Activated T-helper 2 cell treated with anti-CD3 and anti-CD28 coated beads, Interferon-gamma antibody, Interleukin-2, Interleukin-4, amounts not matched to agents 10 μg/mL and 5 μg/mL and 100 μg/mL, durations not matched to agents 14 hours and 24 hours and 36 hours (primary cell): ENCODE data around the gene EBF4. TPM values are rescaled to one million over a fixed set of nuclear protein-coding genes. Genes with fewer than 3 reads are reported as not detected.

Source experiments
- DNase-seq: peaks from one replicate; pipeline ENCODE4 v3.0.0; 2021; ENCODE audit warnings: low spot score
- H3K27ac Mint-ChIP-seq: one replicate; pipeline ENCODE4 v1.8.0; 2021; ENCODE audit warnings: mixed read lengths
- H3K27me3 Mint-ChIP-seq: one replicate; pipeline ENCODE4 v1.8.0; 2021; ENCODE audit warnings: low read depth, mixed read lengths
- H3K36me3 Mint-ChIP-seq: one replicate; pipeline ENCODE4 v1.8.0; 2021; ENCODE audit warnings: low read depth, mixed read lengths
- H3K4me1 Mint-ChIP-seq: one replicate; pipeline ENCODE4 v1.8.0; 2021; ENCODE audit warnings: low read depth, mixed read lengths
- H3K4me3 Mint-ChIP-seq: one replicate; pipeline ENCODE4 v1.8.0; 2021; ENCODE audit warnings: low read depth, mild to moderate bottlenecking, moderate library complexity, mixed read lengths
- H3K9me3 Mint-ChIP-seq: one replicate; pipeline ENCODE4 v1.8.0; 2021; ENCODE audit warnings: mixed read lengths
- intact Hi-C: fragments of 100-400 bp; cut with micrococcal nuclease; formaldehyde crosslinking; loops from one replicate; pipeline ENCODE4 v1.15.1; 2023
- total RNA-seq: library from RNA; stranded (reverse); gene quantifications from 2 replicates; pipeline ENCODE4 v1.2.3, GENCODE V29; 2022

The EBF4 gene, protein sequence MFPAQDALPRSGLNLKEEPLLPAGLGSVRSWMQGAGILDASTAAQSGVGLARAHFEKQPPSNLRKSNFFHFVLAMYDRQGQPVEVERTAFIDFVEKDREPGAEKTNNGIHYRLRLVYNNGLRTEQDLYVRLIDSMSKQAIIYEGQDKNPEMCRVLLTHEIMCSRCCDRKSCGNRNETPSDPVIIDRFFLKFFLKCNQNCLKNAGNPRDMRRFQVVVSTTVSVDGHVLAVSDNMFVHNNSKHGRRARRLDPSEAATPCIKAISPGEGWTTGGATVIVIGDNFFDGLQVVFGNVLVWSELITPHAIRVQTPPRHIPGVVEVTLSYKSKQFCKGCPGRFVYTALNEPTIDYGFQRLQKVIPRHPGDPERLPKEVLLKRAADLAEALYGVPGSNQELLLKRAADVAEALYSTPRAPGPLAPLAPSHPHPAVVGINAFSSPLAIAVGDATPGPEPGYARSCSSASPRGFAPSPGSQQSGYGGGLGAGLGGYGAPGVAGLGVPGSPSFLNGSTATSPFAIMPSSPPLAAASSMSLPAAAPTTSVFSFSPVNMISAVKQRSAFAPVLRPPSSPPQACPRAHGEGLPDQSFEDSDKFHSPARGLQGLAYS
- 6.0 and 10.5 TPM in 2 replicates for total RNA-seq

DNA sequence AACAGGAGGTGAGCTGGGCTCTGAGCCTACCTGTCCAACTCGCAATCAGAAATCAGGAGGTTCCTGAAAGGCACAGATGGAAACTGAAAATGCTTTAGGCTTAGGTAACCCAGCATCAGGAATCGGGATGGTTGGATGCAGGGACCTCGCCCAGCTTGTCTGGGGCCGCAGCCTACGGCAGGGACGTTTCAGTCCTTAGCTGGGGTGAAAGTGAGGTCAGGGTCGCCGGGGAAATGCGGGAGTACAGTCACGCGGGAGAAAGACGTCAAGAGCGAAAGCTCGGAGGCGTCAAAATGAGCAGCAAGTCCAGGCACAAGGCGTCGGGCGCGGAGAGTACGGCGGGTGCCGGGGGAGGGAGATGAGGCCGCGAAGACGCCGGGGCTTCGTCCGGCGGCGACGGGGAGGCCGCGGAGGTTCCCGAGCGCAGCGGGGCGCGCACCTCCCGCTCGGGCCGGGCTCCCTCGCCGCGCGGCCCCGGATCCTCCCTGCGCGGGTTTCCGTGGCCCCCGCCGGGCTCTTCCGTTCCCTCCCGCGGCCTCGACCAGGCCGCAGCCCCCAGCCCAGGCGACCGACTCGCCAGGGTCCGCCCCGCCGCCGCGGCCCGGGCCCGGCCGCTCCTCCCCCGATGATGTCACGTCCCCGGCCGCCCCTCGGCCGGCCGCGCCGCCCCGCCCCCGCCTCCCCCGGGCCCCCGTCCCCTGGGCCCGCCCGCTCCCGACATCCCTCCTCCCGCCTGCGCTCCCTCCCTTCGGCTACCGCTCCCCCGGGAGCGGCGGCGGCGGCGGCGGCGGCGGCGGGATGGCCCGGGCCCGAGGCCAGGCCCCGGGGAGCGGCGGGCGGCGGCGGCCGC is at the start of gene EBF4:
Gene EBF4, plus strand, starts transcription at position 745 of the 850 bp plus-strand sequence. CDS start 866 bp downstream, outside the sequence.
- Mint-ChIP-seq H3K36me3 (peaks cover 9% of the 10 kb centered on the region), H3K9me3 (no peaks in the 10 kb centered on the region), H3K27me3 (peaks cover 54% of the 10 kb centered on the region), H3K27ac (peak within 1 kb of the TSS; percentile 65), H3K4me3 (peak within 1 kb of the TSS; percentile 91), H3K4me1 (peaks cover 29% of the 10 kb centered on the region)
- intact Hi-C loops, result no loop called here
- no peak for DNase-seq

DNA sequence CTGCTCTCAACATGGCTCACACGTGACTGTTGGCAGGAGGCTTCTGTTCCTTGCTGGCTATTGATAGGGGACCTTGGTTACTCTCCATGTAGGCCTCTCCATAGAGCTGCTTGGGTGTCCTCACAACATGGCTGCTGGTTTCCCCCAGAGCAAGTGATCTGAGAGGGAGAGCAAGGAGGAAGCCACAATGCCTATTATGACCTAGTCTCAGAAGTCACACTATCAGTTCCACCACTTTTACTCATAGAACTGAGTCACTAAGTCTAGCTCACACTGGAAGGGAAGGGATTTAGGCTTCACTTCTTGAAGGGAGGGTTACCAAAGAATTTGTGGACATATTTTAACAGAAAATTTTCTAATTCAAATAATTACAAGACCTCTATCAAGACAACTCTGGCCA is 48.9 kb upstream of the EBF4 start:
- no peak overlapping the region for H3K4me3 Mint-ChIP-seq
- no peaks in the 10 kb centered on the region for H3K4me1 Mint-ChIP-seq
- no peak for DNase-seq
- H3K36me3 Mint-ChIP-seq, result peaks cover 7% of the 10 kb centered on the region
- no peaks in the 10 kb centered on the region for H3K9me3 Mint-ChIP-seq
- H3K27ac Mint-ChIP-seq, result no peak overlapping the region
- intact Hi-C loops, result no loop called here
- no peaks in the 10 kb centered on the region for H3K27me3 Mint-ChIP-seq

DNA sequence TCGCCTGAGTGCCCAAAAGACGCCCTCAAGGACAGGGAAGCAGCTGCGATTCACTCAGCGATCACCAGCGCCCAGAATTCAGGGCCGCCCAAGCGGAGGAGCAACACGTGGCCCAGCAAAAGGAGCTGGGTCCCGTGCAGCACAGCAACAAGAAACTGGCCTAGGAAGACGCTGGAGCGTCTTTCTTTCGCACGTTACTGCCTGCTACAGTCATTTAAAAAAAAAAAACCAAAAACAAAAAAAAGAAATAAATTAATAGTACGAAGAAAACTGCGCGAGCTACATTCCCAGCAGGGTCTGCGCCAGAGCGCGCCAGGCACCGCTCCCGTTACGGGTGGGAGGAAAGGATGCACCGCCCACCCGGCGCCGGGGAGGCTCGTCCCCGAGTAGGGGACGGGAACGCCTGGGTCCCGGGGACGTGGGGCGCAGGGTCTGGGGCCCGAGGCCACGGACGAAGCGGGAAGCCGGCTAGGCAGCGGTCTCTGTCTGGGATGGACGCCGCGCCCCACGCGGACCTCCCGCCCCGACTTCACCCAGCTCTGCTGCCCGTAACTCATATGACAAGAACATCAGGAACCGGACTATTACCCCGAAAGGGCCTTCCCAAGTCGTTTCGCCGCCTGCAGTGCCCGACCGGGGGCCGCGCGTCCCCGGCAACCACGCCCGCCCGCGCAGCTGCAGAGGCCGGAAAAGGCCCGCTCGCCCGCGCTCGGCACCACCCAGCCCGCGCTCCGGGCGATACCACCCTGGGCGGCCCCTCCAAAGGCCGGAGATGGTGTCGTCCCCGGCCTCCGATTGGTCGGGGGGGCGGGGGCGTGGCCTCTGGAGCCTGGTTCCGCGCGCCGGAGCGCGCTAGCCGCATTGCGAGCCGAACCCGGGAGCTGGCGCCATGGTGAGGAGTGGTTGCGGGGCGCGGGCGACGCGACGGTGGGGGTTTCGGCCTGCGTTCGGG is 40.5 kb upstream of the EBF4 start, which contains the start of gene NOP56:
Gene NOP56, plus strand, starts transcription at position 861 of the 952 bp plus-strand sequence. Its CDS starts 29 bp downstream, at position 890.
- Mint-ChIP-seq H3K36me3 (peaks cover 49% of the 10 kb centered on the region), H3K9me3 (no peaks in the 10 kb centered on the region), H3K27me3 (no peaks in the 10 kb centered on the region), H3K4me3 (peak within 1 kb of the TSS; percentile 89), H3K27ac (peak within 1 kb of the TSS; percentile 87), H3K4me1 (peaks cover 30% of the 10 kb centered on the region)
- intact Hi-C loops, result loop anchor here (1.0 to 5.0 kb wide), 3 partner anchors 12 to 180 kb away; partner anchors contain the start of genes IDH3B and SNRPB
- DNase-seq, result peak; percentile 92

DNA sequence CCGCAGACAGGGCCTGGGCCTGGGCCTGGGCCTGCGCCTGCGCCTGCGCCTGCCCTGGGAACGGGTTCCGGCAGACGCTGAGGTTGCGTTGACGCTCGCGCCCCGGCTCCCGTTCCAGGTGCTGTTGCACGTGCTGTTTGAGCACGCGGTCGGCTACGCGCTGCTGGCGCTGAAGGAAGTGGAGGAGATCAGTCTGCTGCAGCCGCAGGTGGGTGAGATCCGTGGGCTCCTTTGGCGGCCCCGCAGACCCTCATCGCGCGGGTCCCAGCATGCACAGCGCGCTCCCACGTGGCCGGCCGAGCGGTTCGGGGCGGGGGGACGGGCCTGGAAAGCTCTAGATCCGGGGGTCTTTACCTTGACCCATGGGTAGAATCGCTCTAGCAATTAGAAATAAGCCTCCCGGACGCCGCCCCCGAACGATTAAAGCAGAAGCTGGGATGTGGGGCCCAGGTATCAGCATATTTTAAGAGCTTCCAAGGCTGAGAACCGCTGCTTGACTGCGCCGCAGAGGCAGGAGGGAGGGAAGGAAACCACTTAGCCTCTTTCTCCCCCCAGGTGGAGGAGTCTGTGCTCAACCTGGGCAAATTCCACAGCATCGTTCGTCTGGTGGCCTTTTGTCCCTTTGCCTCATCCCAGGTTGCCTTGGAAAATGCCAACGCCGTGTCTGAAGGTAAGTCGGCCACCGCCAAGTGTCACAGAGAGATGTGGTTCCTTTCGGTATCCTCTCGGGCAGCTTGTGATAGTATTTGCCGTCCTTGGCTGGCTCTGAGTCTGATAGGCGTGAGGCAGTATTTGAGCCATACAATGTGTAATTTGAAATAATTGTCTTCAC is 39.6 kb upstream of the EBF4 start:
- no peak for DNase-seq
- intact Hi-C loops, result loop anchor here (1.0 to 5.0 kb wide), 3 partner anchors 11 to 181 kb away; partner anchors contain the start of genes IDH3B and SNRPB
- no peaks in the 10 kb centered on the region for H3K9me3 Mint-ChIP-seq
- peak overlapping the region; percentile 83 for H3K4me3 Mint-ChIP-seq
- no peaks in the 10 kb centered on the region for H3K27me3 Mint-ChIP-seq
- H3K36me3 Mint-ChIP-seq, result peaks cover 58% of the 10 kb centered on the region
- H3K27ac Mint-ChIP-seq, result peak overlapping the region; percentile 81
- peaks cover 31% of the 10 kb centered on the region for H3K4me1 Mint-ChIP-seq

DNA sequence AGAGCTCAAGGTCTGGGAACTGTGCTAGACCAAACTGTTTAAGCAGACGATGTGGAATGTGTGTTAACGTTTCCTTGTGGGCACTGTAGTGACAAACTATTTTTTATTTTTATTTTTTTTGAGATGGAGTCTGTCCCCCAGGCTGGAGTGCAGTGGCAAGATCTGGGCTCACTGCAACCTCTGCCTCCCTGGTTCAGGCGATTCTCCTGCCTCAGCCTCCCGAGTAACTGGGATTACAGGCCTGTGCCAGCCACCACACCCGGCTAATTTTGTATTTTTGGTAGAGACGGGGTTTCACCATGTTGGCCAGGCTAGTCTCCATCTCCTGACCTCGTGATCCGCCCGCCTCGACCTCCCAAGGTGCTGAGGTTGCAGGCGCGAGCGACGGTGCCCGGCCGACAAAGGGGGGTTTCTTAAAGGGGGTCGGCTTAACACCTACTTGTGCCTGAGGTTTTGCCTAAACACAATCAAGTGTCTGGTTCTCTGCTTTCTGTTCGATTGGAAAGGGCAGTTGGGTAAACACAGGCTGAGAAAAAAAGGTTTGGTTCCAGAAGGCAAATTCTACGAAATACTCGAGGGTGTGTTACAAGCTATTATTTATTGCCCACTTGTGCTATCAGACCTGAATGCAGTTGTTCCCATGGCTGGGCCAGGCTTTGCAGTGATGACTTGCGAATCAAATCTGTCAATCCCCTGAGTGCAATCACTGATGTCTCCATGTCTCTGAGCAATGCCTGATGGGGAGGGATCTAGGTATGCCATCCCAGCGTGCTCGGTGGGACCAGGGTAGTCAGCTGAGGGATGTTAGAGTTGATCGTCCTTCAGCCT is 38.8 kb upstream of the EBF4 start:
- Mint-ChIP-seq H3K9me3 (no peaks in the 10 kb centered on the region), H3K27me3 (no peaks in the 10 kb centered on the region), H3K4me3 (peak overlapping the region; percentile 83), H3K4me1 (peaks cover 31% of the 10 kb centered on the region), H3K27ac (peak overlapping the region; percentile 65), H3K36me3 (peaks cover 66% of the 10 kb centered on the region)
- intact Hi-C loops, result loop anchor here (5.0 kb wide), 2 partner anchors 131 to 181 kb away; partner anchors contain the start of gene SNRPB
- no peak for DNase-seq

DNA sequence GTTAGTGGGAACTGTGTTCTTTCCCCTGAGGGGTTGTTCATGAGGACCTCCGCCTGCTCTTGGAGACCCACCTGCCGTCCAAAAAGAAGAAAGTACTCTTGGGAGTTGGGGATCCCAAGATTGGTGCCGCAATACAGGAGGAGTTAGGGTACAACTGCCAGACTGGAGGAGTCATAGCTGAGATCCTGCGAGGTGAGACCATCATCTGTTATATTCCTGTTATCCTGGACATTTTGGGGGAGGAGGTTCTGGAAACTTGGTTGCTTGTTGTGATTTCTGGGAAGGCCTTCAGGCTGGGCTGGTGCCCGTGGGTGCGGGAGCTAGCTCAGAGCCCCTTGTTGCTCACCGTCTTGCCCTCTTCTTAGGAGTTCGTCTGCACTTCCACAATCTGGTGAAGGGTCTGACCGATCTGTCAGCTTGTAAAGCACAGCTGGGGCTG is 38.2 kb upstream of the EBF4 start:
- H3K4me1 Mint-ChIP-seq, result peaks cover 30% of the 10 kb centered on the region
- intact Hi-C loops, result loop anchor here (5.0 kb wide), 2 partner anchors 132 to 182 kb away; partner anchors contain the start of gene SNRPB
- peaks cover 72% of the 10 kb centered on the region for H3K36me3 Mint-ChIP-seq
- H3K27ac Mint-ChIP-seq, result peak overlapping the region; percentile 65
- H3K9me3 Mint-ChIP-seq, result no peaks in the 10 kb centered on the region
- peak overlapping the region; percentile 83 for H3K4me3 Mint-ChIP-seq
- H3K27me3 Mint-ChIP-seq, result no peaks in the 10 kb centered on the region
- DNase-seq, result no peak

DNA sequence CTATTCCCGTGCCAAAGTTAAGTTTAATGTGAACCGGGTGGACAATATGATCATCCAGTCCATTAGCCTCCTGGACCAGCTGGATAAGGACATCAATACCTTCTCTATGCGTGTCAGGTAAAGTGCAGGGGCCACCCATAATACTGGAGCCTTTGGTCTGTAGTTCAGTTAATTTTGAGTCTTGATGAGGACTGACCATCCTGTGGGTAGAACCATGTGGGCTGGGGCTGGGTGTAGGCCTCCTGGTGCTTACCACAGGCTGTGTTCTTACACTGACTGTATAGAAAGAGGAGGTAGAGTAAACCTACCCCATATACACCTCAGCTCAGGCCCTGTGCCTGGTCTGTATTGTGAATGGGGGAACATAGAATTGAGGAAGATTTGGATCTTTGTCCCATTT is 37.7 kb upstream of the EBF4 start:
- no peaks in the 10 kb centered on the region for H3K9me3 Mint-ChIP-seq
- peaks cover 77% of the 10 kb centered on the region for H3K36me3 Mint-ChIP-seq
- DNase-seq, result no peak
- intact Hi-C loops, result loop anchor here (5.0 kb wide), 2 partner anchors 133 to 183 kb away; partner anchors contain the start of gene SNRPB
- peaks cover 27% of the 10 kb centered on the region for H3K4me1 Mint-ChIP-seq
- no peaks in the 10 kb centered on the region for H3K27me3 Mint-ChIP-seq
- peak overlapping the region; percentile 65 for H3K27ac Mint-ChIP-seq
- H3K4me3 Mint-ChIP-seq, result peak overlapping the region; percentile 83

DNA sequence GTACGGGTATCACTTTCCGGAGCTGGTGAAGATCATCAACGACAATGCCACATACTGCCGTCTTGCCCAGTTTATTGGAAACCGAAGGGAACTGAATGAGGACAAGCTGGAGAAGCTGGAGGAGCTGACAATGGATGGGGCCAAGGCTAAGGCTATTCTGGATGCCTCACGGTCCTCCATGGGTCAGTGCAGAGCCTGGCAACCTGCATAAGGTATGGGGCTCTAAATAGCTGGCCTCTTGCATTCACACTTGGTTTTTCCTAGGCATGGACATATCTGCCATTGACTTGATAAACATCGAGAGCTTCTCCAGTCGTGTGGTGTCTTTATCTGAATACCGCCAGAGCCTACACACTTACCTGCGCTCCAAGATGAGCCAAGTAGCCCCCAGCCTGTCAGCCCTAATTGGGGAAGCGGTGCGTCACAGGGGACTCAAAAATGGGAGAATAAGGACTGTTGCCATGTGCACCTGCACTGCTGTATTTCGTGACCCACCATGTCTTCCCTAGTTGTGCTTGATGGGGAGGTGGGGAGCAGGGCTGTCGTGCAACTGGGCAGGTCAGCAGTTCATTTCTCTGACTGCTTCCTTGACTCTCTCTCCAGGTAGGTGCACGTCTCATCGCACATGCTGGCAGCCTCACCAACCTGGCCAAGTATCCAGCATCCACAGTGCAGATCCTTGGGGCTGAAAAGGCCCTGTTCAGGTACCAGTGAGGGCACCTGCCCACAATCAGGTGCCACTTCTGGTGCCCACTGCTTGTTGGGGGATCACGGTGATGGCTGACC is 37.1 kb upstream of the EBF4 start:
- no peak for DNase-seq
- intact Hi-C loops, result no loop called here
- H3K4me3 Mint-ChIP-seq, result peak overlapping the region; percentile 83
- no peaks in the 10 kb centered on the region for H3K9me3 Mint-ChIP-seq
- H3K4me1 Mint-ChIP-seq, result peaks cover 22% of the 10 kb centered on the region
- no peaks in the 10 kb centered on the region for H3K27me3 Mint-ChIP-seq
- peak overlapping the region; percentile 65 for H3K27ac Mint-ChIP-seq
- H3K36me3 Mint-ChIP-seq, result peaks cover 80% of the 10 kb centered on the region

DNA sequence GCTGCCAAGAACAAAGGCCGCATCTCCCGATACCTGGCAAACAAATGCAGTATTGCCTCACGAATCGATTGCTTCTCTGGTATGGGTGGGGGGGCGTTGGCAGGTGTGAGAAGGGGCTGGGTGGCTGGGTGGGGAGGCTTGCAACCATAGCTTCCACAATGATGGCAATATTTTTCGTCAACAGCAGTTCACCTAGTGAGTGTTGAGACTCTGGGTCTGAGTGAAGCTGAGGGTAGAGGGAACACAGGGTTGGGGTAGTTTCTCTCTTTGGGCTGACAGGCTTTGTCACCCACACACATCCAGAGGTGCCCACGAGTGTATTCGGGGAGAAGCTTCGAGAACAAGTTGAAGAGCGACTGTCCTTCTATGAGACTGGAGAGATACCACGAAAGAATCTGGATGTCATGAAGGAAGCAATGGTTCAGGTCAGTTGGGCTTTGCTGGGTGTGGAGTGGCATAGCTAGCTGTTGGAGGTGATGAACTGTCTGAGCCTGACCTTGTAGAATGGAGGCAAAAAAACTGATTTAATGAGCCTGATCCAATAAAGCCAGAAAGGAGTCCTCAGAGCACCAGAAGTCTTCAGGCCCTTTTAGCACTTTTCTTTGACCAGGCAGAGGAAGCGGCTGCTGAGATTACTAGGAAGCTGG is 36.0 kb upstream of the EBF4 start:
- intact Hi-C loops, result no loop called here
- H3K36me3 Mint-ChIP-seq, result peaks cover 88% of the 10 kb centered on the region
- no peak overlapping the region for H3K4me3 Mint-ChIP-seq
- H3K9me3 Mint-ChIP-seq, result no peaks in the 10 kb centered on the region
- DNase-seq, result no peak
- peaks cover 23% of the 10 kb centered on the region for H3K4me1 Mint-ChIP-seq
- peak overlapping the region; percentile 26 for H3K27ac Mint-ChIP-seq
- no peaks in the 10 kb centered on the region for H3K27me3 Mint-ChIP-seq
